IPS DF 19.7 (cell line): ENCODE measurements around the gene SELENOI.
A peak's percentile ranks its signal among the peaks of the same experiment; 100 is the strongest.
"Not testable (repeated sequence)": the region's sequence is repeated elsewhere in the genome, so short reads cannot be mapped to it uniquely, and the experiment has no call there.

Experiments used
- DNase-seq: peaks from one replicate; pipeline ENCODE4 v3.0.0-alpha.2; 2013; ENCODE audit warnings: low read depth, low spot score

The SELENOI gene

DNA sequence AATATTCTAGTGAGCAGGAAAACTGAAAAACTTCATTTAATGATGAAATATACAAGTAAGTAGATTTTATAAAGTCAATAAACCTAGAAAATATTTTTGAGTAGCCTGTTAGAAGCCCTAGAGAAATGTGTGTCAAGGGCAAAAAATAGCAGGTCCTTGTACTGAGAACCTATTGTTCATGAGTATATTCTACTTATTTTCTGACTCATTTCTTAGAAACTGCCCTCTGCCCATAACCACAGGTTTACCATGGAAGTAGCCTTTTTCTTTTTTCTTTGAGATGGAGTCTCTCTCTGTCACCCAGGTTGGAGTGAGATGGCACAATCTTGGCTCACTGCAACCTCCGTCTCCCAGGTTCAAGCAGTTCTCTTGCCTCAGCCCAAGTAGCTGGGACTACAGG, 19.4 kb upstream of the SELENOI start:
- DNase-seq = no peak

DNA sequence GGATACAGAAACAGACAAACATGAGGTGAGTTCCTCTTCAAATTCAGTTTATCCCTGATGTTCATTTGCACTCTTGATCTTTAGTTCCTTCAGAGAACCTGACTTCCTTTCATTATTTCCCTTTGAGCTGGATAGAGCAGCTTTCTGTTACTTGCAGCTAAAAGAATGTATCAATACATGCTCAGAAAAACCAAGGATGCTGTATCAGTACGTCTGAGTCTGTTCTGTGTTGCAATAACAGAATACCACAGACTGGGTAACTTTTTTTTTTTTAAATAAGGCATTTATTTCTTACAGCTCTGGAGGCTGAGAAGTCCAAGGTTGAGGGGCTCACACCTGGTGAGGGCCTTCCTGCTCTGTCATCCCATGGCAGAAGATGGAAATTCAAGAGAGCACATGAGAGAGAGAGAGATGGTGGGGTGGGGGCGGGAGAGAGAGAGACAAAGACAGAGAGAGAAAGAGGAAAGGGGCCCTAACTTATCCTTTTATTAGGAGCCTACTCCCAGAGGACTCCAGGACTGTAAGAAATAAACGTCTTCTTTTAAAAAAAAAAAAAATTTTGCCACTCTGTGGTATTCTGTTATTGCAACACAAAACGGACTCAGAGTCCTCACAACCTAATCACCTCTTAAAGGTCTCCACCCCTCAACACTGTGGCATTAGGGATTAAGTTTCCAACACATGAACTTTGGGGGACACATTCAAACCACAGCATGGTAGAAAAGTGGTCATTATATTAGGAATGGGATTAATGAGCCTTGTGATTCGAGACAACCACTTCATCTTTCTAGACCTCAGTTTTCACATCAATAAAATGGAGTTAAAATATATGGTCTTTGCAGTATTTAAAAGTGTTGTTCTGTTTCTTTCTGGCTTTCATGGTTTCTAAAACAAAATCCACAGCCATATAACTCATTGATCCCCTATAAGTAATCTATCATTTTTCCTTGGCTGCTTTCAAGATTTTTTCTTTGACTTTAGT, 18.4 kb upstream of the SELENOI start:
- no peak for DNase-seq

- not testable (repeated sequence) for DNase-seq
Measured at GRCh38 chr2:26329083-26329482, 16.9 kb upstream of the SELENOI start.

GRCh38 chr2:26330114-26330549, 15.8 kb upstream of the SELENOI start:
- DNase-seq = no peak

GRCh38 chr2:26330604-26331003, 15.3 kb upstream of the SELENOI start:
- no peak for DNase-seq

DNA sequence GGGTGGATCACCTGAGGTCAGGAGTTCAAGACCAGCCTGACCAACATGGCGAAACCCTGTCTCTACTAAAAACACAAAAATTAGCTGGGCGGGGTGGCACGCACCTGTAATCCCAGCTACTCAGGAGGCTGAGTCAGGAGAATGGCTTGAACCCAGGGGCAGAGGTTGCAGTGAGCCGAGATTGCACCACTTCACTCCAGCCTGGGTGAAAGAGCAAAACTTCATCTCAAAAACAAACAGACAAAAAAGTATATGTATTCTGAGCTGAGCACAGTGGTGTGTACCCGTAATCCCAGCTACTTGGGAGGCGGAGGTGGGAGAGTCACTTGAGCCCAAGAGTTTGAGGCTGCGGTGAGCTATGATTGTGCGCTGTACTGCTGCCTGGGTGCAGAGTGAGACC, 14.6 kb upstream of the SELENOI start:
- not testable (repeated sequence) for DNase-seq

DNA sequence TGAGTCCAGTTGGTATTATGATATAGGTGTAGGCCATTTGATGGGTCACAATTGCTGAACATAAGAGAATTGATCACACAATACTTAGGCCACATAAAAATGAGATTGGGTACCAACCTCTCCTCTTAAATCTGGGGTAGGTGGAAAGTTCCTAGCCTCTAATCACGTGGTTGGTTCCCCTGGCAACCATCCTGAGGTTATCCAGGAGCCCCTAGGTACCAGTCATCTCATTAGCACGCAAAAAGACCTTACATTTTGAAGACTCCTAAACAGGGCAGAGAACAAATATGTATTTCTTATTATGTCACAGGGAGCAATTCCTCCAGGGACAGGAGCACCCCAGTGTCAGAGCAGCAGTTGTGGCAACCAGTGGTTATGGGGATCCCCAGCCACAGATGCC, 12.7 kb upstream of the SELENOI start:
- DNase-seq = no peak

DNA sequence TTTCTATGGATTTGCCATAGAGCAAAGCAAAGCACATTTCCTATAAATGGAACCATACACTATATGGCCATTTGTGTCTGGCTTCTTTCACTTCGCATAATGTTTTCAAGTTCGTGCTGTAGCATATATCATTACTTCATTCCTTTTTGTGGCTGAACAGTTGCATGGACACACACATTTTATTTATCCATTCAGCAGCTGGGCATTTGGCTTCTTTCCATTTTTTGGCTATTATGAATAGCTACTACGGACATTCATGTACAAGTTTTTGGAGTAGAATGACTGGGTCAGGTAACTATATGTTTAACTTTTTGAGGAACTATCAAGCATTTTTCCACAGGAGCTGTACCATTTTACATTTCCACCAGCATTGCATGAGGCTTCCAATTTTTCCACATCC, 10.7 kb upstream of the SELENOI start:
- DNase-seq = no peak

- DNase-seq = no peak
Measured at GRCh38 chr2:26336719-26337118, 9.2 kb upstream of the SELENOI start.

DNA sequence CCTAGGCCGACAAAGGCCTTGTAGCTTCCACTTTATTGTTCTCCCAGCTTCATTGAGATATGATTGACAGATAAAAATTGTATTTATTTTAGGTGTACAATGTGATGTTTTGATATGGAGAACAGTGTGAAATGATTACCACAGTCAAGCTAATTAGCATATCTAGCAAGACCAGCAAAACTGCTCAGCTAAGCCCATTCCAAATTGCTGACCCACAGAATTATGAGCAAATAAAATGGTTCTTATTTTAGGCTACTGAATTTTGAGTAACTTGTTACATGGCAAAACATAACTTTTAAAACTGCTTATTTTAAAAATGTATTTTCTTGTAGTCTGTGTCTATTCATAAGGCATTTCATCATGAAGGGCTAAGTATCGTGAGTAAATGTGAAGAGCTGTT, 8.6 kb upstream of the SELENOI start:
- no peak for DNase-seq

DNA sequence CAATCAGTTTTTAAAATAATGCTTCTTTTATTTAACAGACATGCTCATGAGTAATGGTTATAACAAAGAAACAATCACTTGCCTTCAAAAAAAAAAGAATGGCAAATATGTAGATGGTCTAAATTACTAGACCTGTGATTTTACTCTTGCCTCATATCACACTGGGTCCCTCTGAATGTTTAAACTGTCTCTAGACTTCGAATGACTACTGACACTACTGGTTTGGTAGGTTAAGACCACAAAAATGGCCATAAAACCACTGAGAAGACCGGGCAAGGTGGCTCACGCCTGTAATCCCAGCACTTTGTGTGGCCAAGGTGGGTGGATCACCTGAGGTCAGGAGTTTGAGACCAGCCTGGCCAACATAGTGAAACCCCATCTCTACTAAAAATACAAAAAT, 5.1 kb upstream of the SELENOI start:
- no peak for DNase-seq

DNA sequence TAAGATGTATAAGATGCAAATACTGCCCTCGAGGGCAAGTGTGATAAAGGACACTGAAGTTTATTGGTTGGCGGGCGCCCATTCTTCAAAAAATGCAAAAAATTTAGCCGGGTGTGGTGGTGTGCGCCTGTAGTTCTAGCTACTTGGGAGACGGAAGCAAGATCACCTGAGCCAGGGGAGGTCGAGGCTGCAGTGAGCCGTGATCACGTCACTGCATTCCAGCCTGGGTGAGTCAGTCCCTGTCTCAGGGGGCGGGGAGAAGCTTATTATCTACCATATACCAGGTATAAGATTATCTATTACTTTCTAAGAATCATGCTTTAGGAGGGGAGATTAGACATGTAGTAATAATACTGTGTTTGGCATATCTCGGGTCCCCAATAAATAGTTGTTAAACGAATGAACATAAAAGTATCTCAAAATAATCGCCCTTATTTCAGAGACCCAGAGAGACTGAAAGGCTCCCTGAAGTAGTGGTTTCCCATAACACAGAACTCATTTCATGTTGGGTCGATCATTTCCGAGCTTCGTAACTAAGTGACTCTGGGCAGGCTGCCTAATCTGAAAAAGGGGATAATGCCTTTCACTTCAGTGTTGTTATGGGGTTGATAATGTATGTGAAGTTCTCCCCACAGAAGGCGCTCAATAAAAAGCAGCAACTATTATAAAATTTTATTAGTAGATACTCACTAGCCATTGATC, 1.2 kb upstream of the SELENOI start:
- DNase-seq = no peak

DNA sequence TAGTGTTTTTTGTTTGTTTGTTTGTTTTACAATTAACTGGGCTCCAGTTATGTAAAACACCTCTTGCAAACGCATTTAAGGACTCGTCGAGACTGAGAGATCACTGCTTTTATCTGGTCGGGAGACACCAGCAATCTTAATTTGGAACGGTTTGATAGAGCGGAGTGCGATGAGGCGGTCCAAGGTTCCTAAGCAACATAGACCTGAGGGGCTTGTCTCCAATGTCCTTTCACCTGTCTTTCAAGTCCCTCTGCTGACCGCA, 729 bp upstream of the SELENOI start:
- DNase-seq = no peak

- no peak for DNase-seq
Measured at GRCh38 chr2:26346454-26347053, 611 bp downstream of the SELENOI start, which contains the start of gene ADGRF3. ADGRF3 (minus strand) TSS chr2:26346789; CDS start chr2:26346234, 555 bp downstream.

- no peak for DNase-seq
Measured at GRCh38 chr2:26347286-26347865, 1.4 kb downstream of the SELENOI start.

GRCh38 chr2:26349690-26350089, 3.7 kb downstream of the SELENOI start:
- DNase-seq = no peak

DNA sequence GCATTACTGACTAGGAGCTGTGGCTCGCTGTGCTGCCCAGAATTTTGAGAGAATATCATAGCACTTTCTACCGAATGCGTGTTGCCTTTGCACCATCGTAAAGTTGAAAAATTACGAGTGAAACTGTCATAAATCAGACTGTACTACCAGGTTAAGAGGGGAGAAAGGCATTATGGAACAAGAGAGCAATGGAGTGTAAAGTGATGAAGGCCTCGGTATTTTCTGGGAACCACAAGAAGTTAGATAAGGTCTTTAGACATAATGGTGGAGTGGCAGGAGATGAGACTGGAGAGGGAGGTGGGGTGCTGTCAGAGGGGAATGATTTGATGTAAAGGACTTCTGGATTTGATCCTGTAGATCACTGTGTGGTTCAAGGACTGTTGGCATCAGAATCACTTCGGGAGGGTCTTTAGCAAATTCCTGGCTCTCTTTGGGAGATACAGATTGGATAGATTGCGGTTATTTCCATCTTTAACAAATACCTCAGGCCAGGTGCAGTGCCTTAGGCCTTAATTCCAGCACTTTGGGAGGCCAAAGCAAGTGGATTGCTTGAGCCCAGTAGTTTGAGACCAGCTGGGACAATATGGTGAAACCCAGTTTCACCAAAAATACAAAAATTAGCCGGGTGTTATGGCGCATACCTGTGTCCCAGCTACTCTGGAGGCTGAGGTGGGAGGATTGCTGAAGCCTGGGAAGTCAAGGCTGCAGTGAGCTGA, 5.6 kb downstream of the SELENOI start:
- no peak for DNase-seq

- DNase-seq = no peak
Measured at GRCh38 chr2:26352892-26353291, 6.9 kb downstream of the SELENOI start.

DNA sequence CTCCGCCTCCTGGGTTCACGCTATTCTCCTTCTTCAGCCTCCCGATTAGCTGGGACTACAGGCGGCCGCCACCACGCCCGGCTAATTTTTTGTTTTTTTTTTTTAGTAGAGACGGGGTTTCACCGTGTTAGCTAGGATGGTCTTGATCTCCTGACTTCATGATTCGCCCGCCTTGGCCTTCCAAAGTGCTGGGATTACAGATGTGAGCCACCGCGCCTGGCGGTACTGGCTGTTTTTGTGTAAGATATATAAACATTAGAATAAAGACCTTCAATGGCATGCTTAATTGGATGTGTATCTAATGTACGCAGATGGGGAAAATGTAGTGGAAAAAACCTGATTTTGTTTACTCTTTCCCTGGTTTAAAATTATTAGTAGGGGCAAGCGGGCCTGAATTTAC, 8.5 kb downstream of the SELENOI start:
- not testable (repeated sequence) for DNase-seq

DNA sequence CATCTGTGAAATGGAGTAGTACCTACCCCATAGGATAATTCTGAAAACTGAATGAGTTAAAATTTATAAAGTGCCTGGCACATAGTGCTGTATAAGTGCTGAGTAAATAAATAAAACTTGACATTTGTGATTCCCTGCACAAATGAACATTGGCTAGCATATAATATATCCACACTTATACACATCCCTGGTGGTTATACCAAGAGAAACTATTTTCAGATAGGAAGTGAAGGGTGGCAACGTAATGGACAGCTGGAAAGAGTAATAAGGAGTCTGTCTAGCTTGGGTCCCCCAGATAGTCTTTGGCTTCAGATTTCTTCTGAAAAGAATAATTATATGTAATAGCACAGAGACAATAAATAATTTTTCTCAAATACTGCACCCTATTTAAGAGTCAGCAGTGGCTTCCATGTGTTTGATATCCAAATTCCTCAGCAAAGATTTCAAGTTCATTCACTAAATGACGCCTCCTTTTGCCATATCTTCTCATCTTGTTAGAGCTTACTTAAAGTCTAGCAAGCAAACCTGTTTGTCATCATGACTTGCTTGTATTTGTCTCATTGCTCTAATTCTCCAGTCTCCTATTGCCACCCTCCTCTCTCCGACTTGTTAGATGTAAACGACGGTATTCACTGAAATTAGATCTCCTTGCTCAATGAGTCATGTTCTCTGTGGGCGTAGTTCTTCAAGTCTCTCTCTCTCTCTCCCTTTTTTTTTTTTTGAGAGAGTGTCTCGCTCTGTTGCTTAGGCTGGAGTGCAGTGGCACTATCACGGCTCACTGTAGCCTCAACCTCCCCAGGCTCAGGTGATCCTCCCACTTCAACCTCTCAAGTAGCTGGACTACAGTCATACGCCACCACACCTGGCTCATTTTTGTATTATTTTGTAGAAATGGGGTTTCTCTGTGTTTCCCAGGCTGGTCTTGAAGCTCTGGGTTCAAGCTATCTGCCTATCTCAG, 9.4 kb downstream of the SELENOI start:
- DNase-seq = peak; percentile 47
